MCF 10A (cell line): ENCODE results near the gene PADI3. TPM values are rescaled to one million over a fixed set of nuclear protein-coding genes. Genes with fewer than 3 reads are reported as not detected.

ENCODE experiments used
- BruUV-seq: library from RNA; stranded (reverse); fragments of 400-500 nt; replicated peaks from 2 replicates; lab custom pipeline; 2021; lab: Mats Ljungman, UMichigan
- CTCF ChIA-PET: fragments of 300-600 bp; sonication (Branson Sonifier 250); formaldehyde crosslinking; extraction: SDS; loops from one replicate; lab custom pipeline; 2021; ENCODE audit warnings: antibody characterized with exemption, inconsistent platforms; lab: Yijun Ruan, JAX
- POLR2A ChIA-PET: fragments of 300-600, 350-650 bp; sonication (Branson Sonifier 250); formaldehyde crosslinking; extraction: SDS; loops from one replicate; lab custom pipeline; 2020; ENCODE audit warnings: antibody characterized with exemption, inconsistent platforms; lab: Yijun Ruan, JAX
- DNase-seq: peaks from one replicate; pipeline ENCODE4 v3.0.0-alpha.2; 2018; ENCODE audit not compliant: unreplicated experiment
- H3K27ac Mint-ChIP-seq: one replicate; pipeline ENCODE4 v1.8.0; 2022; ENCODE audit warnings: mild to moderate bottlenecking, low read depth, mixed read lengths; ENCODE audit not compliant: unreplicated experiment
- H3K27me3 Mint-ChIP-seq: one replicate; pipeline ENCODE4 v1.8.0; 2022; ENCODE audit warnings: mixed read lengths; ENCODE audit not compliant: insufficient read depth, unreplicated experiment
- H3K36me3 Mint-ChIP-seq: one replicate; pipeline ENCODE4 v1.8.0; 2022; ENCODE audit warnings: mild to moderate bottlenecking, moderate library complexity, mixed read lengths; ENCODE audit not compliant: insufficient read depth, unreplicated experiment
- H3K4me1 Mint-ChIP-seq: one replicate; pipeline ENCODE4 v1.8.0; 2022; ENCODE audit warnings: mixed read lengths; ENCODE audit not compliant: insufficient read depth, unreplicated experiment
- H3K4me3 Mint-ChIP-seq: one replicate; pipeline ENCODE4 v1.8.0; 2022; ENCODE audit warnings: mild to moderate bottlenecking, moderate library complexity, mixed read lengths; ENCODE audit not compliant: unreplicated experiment
- H3K9me3 Mint-ChIP-seq: one replicate; pipeline ENCODE4 v1.8.0; 2022; ENCODE audit warnings: mixed read lengths; ENCODE audit not compliant: unreplicated experiment
- intact Hi-C: fragments of 100-400 bp; cut with micrococcal nuclease; formaldehyde crosslinking; loops from 2 replicates; pipeline ENCODE4 v1.14.1; 2022
- total RNA-seq: library from RNA; stranded (reverse); gene quantifications from 2 replicates; pipeline ENCODE4 v1.2.3, GENCODE V29; 2022
- TF ChIP-seq, protein P1 (sequence below): fragments of 200-600 bp; IDR thresholded peaks from one replicate; pipeline ENCODE4 v1.8.0; 2022; ENCODE audit warnings: antibody characterized with exemption, mild to moderate bottlenecking; ENCODE audit not compliant: unreplicated experiment

PADI3 gene
- total RNA-seq, 1 experiment from 2014 or later: 0.12 TPM

DNA sequence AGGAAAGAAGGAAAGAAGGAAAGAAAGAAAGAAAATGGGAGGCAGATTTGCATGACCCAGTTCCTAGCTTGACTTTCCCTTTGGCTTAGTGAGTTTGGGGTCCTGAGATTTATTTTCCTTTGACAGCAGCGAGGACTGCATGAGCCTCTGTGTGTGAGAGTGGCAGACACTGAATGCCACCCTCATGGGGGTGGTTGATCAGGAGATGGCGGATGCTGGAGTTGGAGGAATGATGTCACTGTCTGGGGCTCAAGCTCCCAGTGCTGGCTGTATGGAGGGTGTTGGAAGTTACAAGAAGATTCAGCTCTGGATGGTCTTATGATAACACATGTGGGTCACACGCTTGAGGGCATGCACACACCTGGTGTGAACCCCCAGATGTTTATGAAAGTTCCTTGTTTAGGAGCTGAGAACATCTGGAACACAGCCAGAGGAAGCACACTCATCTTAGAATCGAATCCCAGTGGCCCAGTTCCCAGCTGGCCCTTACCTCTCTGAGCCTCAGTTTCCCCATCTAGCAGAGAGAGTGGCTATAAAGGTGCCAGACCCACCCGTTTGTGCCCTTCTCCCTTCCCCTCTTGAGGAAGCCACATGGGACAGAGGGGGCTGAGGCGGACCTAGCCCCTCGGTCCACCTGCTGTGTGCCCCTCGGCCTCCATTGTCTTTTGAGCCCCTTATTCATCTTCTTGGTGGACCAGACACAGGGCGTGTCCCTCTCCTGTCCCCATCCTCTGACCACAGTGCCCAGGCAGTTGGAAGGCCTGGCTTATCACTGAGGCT is 64.8 kb downstream of the PADI3 start:
- H3K36me3 Mint-ChIP-seq: no peaks in the 10 kb centered on the region
- POLR2A ChIA-PET: interaction anchor here (1.3 kb wide), 1 partner anchor 16 kb away, joined by 4 read pairs; no protein-coding TSS in a partner anchor

DNA sequence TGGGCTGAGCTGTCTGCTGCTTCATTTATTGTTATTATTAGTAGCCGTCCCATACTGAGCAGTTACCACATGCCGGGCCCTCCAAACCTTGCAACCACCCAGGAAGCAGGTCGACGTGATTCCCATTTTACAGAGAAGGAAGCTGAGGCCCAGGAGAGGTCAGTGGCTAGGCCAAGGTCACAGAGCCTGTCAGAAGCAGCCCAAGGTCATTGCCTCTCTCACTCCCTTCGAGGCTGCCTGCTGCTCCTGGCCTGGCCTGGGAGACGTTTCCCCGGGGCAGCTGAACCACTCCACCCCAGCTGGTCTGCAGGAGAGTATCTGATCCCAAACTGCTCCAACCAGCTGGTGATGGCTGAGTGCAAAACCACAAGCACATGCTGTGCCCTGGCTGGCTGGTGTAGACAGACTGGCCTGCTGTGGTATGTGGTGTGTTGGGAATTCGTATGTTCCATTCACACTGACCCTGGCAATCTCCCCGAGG is 65.6 kb downstream of the PADI3 start:
- no peak for DNase-seq
- Mint-ChIP-seq H3K27ac (no peak overlapping the region), H3K27me3 (no peaks in the 10 kb centered on the region), H3K4me3 (no peak overlapping the region), H3K4me1 (peaks cover 32% of the 10 kb centered on the region), H3K36me3 (no peaks in the 10 kb centered on the region), H3K9me3 (no peaks in the 10 kb centered on the region)
- no TSS peak for BruUV-seq
- TF ChIP-seq, protein P1, sequence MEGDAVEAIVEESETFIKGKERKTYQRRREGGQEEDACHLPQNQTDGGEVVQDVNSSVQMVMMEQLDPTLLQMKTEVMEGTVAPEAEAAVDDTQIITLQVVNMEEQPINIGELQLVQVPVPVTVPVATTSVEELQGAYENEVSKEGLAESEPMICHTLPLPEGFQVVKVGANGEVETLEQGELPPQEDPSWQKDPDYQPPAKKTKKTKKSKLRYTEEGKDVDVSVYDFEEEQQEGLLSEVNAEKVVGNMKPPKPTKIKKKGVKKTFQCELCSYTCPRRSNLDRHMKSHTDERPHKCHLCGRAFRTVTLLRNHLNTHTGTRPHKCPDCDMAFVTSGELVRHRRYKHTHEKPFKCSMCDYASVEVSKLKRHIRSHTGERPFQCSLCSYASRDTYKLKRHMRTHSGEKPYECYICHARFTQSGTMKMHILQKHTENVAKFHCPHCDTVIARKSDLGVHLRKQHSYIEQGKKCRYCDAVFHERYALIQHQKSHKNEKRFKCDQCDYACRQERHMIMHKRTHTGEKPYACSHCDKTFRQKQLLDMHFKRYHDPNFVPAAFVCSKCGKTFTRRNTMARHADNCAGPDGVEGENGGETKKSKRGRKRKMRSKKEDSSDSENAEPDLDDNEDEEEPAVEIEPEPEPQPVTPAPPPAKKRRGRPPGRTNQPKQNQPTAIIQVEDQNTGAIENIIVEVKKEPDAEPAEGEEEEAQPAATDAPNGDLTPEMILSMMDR: no peak
- ChIA-PET CTCF (no interaction called here), POLR2A (interaction anchor here (1.1 to 1.3 kb wide), 2 partner anchors 16 to 81 kb away, joined by 4 read pairs; no protein-coding TSS in a partner anchor)
- intact Hi-C loops: no loop called here

More for the DNA sequence above, 64.8 kb downstream of the PADI3 start:
- no peak for DNase-seq
- Mint-ChIP-seq H3K4me3 (no peak overlapping the region), H3K27ac (no peak overlapping the region), H3K27me3 (no peaks in the 10 kb centered on the region), H3K4me1 (peaks cover 36% of the 10 kb centered on the region), H3K9me3 (no peaks in the 10 kb centered on the region)
- CTCF ChIA-PET: interaction anchor here (1.2 kb wide), 1 partner anchor 9 kb away, joined by 3 read pairs; no protein-coding TSS in a partner anchor
- BruUV-seq: no TSS peak
- TF ChIP-seq, protein P1: no peak
- intact Hi-C loops: no loop called here

- no peak for DNase-seq
- BruUV-seq: no TSS peak
- no peaks in the 10 kb centered on the region for H3K9me3 Mint-ChIP-seq
- peaks cover 22% of the 10 kb centered on the region for H3K4me1 Mint-ChIP-seq
- H3K27ac Mint-ChIP-seq: no peak overlapping the region
- no peaks in the 10 kb centered on the region for H3K27me3 Mint-ChIP-seq
- CTCF ChIA-PET: interaction anchor here (0.6 kb wide), 1 partner anchor 1026 kb away, joined by 3 read pairs; no protein-coding TSS in a partner anchor
- no peaks in the 10 kb centered on the region for H3K36me3 Mint-ChIP-seq
- intact Hi-C loops: no loop called here
- POLR2A ChIA-PET: interaction anchor here (1.1 kb wide), 1 partner anchor 83 kb away, joined by 4 read pairs; no protein-coding TSS in a partner anchor
- TF ChIP-seq, protein P1: no peak
- H3K4me3 Mint-ChIP-seq: no peak overlapping the region
These were observed 66.7 kb downstream of the PADI3 start for GRCh38 chr1:17315542-17316130.

- TF ChIP-seq, protein P1: no peak
- Mint-ChIP-seq H3K4me3 (no peak overlapping the region), H3K27me3 (no peaks in the 10 kb centered on the region), H3K36me3 (no peaks in the 10 kb centered on the region), H3K4me1 (peaks cover 22% of the 10 kb centered on the region), H3K9me3 (no peaks in the 10 kb centered on the region), H3K27ac (no peak overlapping the region)
- DNase-seq: no peak
- CTCF ChIA-PET: interaction anchor here (0.8 kb wide), 1 partner anchor 20 kb away, joined by 4 read pairs; no protein-coding TSS in a partner anchor
- POLR2A ChIA-PET: no interaction called here
- intact Hi-C loops: no loop called here
- no TSS peak for BruUV-seq
These were observed 67.8 kb downstream of the PADI3 start for GRCh38 chr1:17316704-17317103.
